GM18520 (cell line): ENCODE measurements around the gene MAD1L1.
"Not testable (repeated sequence)": the region's sequence is repeated elsewhere in the genome, so short reads cannot be mapped to it uniquely, and the experiment has no call there.

Source experiments
- ATAC-seq: cut with Tn5 transposase; IDR thresholded peaks from one replicate; pipeline ENCODE4 v1.9.1; 2021; ENCODE audit not compliant: unreplicated experiment

The MAD1L1 gene

DNA sequence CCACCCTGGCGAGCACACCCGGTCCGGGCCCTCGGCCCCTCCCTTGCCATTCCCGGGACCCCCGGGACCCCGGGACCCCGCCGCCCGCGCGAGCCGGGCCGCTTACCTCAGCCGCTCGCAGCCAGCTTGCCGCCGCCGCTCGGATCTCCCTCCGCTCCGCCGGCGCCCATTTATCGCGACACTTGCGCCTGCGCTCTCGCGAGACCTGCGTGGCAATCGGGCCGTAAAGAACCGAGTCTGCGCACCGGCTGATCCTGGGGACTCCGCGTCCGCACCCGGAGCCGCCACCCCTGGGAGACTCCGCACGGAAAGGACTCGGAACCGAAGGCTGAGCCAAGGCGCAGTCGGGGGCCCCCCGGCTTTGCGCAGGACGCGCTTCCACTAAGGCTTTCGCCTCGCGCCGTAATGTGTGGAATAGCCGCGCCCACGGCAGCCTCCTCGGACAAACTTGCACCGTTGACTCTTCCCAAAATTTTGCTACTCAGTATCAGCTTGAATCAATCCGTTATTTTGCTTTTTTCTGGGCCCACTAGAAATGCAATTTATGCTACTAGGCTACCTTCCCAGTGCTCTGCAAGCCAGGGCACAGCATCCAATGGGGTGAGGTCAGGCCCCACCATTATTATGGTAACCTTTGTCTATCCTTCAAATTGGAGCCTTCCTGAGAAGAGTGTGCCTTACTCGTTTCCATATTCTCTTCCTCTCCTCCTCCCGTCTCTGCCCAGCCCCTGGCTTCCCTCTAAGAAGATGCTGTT is at the start of gene MAD1L1:
Gene MAD1L1 (minus strand): TSS at position 180 of the 755 bp plus-strand sequence. CDS start 2,812 bp downstream, outside the sequence.
- peak; percentile 69 for ATAC-seq

DNA sequence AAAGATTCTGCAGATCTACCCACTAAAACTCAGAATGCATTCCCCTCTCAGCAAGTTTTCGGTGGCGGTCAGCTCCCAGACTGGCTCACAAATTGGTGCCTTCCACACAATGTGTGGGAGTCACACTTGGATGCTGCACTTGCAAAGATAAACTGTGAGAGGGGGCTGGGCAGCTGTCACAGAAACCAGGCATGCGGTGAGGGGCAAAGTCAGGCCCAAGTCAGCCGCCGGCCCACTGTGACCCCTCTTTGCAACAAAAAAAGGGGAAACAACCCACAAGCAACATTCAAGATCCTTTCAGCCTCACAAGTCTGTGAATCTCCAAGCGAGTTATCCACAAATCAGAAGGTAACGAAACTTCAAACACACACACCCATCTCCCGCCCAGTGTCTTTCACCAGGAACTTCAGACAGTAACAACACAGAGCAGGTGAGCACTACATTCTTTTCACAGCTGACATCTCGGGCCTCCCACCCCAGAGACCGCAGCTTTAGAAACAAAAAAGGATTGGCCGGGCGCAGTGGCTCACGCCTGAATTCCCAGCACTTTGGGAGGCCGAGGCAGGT is 49.5 kb upstream of the MAD1L1 start:
- no peak for ATAC-seq

- no peak for ATAC-seq
Measured at GRCh38 chr7:2281541-2281940, 48.8 kb upstream of the MAD1L1 start.

DNA sequence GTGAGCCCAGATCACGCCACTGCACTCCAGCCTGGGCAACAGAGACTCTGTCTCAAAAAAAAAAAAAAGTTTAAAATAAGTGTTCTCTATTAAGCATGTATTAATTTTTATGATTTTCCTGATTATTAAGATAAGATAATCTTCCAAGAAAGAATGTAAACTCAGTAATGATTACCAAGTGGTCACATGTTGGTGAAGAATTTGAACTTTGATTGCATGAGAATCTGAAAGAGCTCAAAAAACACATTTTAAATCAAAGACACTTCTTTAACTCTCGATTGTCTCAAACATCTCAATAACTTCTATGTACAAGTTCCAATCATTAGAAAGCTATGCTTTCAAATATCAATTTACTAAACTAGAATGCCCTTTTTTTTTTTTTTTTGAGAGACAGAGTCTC is 47.7 kb upstream of the MAD1L1 start:
- ATAC-seq: no peak

DNA sequence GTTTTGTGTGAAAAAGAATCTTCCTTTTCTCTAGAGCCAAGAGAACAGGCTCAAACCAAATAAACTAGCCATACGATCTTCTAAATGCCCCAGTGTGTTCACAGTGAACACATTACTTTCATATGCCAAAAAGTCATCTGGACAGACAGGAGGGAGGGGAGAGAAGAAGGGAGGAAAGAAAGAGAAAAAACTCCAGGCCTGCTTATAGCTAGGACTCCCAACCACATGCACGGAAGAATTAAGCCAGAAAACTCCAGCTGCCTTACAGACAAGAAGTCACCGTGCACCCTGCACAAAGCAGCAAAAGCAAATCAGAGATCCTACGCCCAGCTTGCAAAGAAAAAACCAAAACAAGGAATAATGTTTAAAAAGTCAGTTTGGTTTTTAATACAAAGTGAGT is 47.2 kb upstream of the MAD1L1 start:
- ATAC-seq: no peak

DNA sequence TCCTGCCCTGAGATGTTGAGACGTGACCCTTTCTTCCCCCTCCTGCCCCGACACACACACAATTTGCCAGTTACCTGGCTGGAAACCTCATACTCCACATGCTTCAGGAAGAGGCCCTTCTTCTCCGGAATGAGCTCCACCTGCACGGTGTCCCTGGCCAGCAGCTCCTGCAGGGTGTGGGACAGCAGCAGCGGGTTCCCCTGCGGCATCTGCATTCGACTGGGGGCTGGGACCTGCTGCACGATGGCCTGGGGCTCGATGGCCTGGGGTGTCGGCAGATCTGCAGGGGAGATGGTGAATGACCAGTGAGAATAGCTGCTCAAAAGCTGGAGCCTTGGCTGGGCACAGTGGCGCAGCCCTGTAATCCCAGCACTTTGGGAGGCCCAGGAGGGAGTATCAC is 45.3 kb upstream of the MAD1L1 start:
- no peak for ATAC-seq

- ATAC-seq: no peak
Measured at GRCh38 chr7:2276107-2276506, 43.4 kb upstream of the MAD1L1 start.

GRCh38 chr7:2275101-2275500 is 42.4 kb upstream of the MAD1L1 start:
- ATAC-seq: no peak

DNA sequence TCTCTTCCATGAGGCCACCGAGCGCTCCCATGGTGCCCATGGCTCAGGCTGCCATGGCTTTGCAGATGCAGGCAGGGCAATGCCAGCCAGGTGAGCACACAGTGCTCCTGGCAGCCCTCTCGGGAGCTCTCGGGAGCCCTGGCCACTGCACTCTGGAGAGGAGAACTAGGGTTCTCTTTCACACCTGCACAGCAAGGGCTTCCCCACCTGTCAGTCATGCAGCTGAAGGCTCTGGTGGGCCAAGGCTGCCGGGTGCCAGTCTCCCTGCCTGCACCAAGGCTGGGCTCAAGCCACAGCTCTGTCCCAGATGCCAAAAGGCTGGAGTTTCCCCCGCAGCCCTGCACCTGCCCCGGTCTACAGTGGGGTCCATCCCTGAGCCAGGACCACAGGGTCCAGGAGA is 41.9 kb upstream of the MAD1L1 start:
- ATAC-seq: no peak

GRCh38 chr7:2273866-2274265 is 41.1 kb upstream of the MAD1L1 start:
- ATAC-seq: no peak

DNA sequence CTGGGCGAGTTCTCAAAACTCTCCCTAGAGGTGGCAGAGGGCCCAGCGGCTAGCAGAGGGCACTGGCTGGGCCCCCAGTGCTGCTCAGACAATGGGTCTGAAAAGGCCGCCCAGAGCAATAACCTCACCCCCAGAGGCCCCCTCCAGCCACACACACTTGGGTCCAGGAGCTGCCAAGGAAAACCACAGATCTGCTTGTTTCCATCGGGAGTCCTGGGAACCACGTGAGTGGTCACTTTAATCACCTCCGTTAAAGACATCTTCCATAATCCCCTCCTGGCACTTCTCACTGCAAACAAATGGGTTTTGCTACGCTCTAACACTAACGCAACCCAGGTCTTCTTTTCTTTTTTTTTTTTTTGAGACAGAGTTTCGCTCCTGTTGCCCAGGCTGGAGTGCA is 39.3 kb upstream of the MAD1L1 start:
- ATAC-seq: no peak

DNA sequence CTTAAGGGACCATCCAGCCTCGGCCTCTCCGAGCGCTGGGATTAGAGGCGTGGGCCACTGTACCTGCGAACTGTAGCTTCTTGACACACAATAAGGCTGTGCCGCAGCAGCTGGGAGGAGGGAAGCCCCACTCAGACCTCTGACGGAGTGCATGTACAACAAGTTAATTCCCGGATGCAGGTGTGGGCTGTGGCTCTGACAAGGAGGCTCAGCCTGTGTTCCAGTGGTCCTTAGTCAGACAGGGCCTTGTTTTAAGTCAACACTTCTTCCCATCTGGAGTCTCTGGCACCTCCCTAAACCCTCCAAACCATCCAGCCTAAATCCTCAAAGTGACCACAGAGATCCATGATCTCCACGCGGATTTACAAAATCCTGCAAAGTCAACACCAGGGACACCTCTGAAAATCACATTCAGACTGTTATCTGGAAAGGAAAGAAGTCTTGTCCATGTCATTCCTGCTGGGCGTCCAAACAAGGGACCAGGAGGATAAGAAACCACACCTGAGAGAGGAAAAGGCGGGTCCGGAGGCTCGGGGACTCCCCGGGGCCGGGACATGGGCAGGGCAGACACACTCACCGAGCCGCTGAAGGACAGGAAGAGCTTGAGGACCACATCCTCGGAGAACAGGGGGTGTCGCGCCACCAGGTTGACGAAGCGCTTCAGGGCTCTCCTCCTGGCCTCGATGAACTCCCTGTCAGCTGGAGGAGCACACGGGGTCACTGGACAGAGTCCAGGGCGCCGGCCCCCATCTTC is 38.7 kb upstream of the MAD1L1 start:
- ATAC-seq: no peak

GRCh38 chr7:2270495-2270894 is 37.8 kb upstream of the MAD1L1 start:
- ATAC-seq: no peak

DNA sequence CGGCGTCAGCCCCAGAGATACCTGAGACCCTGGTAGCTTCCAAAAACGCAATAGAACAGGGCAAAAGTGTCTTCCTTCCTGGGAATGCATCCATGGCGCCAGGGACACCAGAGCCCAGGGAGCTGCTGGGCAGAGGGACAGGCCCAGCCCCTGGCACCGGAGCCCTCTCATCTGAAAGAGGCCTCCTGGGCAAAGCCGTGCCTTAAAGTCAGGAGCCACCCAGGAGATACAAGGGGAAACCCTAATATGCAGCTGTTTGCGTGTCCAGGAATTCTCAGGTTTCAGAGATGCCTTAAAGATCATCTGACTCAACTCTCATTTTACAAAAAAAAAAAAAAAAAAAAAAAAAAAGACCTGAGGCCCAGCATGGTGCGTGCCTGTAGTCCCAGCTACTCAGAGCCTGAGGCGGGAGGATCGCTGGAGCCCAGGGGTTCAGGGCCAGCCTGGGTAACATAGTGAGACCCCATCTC is 37.3 kb upstream of the MAD1L1 start:
- ATAC-seq: no peak

DNA sequence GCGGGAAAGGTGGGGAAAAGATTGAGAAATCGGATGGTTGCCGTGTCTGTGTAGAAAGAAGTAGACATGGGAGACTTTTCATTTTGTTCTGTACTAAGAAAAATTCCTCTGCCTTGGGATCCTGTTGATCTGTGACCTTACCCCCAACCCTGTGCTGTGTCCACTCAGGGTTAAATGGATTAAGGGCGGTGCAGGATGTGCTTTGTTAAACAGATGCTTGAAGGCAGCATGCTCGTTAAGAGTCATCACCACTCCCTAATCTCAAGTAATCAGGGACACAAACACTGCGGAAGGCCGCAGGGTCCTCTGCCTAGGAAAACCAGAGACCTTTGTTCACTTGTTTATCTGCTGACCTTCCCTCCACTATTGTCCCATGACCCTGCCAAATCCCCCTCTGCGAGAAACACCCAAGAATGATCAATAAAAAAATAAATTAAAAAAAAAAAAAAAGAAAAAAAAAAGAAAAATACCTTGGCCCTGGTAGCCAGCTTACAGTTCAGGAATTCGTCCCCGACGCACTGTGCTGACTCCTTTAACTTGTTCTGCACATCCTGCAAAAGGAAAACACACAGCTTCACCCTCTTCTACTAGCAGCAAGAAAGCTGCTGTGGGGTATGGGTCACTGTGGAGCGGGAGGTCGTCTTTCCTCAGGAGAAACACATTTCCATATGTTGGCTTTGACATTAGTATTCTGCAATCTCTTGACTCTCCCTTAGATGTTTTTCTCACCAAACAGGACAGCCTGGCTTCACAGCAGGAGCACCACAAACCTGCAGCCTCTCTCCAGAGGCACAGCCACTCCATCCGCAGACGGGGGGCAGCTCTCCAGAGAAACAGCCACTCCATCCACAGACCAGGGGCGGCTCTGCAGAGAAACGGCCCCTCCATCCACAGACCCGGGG is 36.6 kb upstream of the MAD1L1 start:
- ATAC-seq: not testable (repeated sequence)

DNA sequence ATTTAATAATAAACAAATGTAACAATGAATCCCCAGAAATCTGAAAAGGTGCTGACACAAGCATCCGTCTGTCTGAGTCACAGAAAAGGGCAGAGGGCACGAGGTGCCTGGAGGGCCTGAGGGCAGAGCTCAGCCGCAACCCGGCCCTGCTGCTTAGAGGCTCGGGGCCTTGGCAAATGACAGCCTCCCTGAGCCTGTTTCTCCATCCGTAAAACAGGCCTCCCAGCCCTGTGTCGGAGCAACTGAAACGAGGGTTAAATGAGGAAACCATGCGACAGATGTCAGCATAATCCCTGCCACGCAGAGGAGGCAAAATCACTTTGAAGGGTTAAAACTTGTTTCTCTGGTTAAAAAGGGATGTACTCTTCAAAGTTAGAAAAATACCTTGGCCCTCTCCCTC is 34.2 kb upstream of the MAD1L1 start:
- ATAC-seq: no peak

DNA sequence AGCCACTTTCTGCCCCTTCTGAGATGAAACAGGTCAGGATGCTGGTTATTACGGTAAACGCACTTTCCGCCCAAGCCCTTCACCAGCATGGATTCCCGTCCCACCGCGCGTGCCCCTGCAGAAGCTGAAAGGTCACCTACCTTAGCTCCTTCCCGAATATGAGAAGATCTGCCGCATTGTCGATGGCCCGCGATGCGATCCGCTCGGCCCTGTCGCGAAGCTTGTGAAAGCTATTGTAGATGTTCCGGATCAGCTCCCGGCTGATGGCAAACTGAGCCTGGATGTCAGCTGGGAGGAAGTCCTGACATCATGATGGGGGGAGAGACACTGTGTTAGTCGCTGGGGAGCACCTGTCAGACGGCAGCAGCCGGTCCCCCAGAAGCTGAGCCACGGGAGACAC is 31.4 kb upstream of the MAD1L1 start:
- ATAC-seq: no peak

GRCh38 chr7:2263176-2263575 is 30.4 kb upstream of the MAD1L1 start:
- no peak for ATAC-seq

GRCh38 chr7:2261611-2262010 is 28.9 kb upstream of the MAD1L1 start:
- no peak for ATAC-seq

DNA sequence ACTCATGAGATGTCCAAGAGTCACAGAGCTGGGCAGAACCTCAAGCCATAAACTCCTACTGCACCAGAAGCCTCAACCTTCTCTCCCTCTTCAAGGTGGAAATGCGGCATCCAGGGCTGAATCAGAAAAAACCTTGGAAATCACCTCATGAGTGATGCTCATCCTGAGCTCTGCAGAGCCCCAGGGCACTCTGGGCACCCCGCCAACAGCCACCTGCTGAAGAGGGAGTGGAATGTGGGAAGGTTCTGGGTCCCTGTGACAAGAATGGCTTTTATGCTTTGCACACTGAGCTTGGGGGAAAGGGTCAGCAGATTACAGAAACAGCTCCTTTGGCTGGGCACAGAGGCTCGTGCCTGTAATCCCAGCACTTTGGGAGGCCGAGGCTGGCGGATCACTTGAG is 28.1 kb upstream of the MAD1L1 start:
- no peak for ATAC-seq

- ATAC-seq: no peak
Measured at GRCh38 chr7:2259480-2259879, 26.7 kb upstream of the MAD1L1 start.
